ENCODE results near the gene ALDH1B1.

The ALDH1B1 gene

GRCh38 chr9:38382141-38382540 is 10.4 kb upstream of the ALDH1B1 start:
- ChIA-PET CTCF (no interaction called here), POLR2A (no interaction called here)
- TF ChIP-seq TARDBP (IDR thresholded peaks at IDR 0.05) (no peak), FOXA1 (IDR thresholded peaks at IDR 0.05) (no peak), FOXM1 (IDR thresholded peaks at IDR 0.05; ENCODE audit: borderline replicate concordance) (no peak), ARNT (IDR thresholded peaks at IDR 0.05) (no peak), SP1 (IDR thresholded peaks at IDR 0.05) (no peak), CTBP1 (IDR thresholded peaks at IDR 0.05; ENCODE audit: borderline replicate concordance) (no peak), LEF1 (IDR thresholded peaks at IDR 0.05; ENCODE audit: borderline replicate concordance) (no peak), PKNOX1 (IDR thresholded peaks at IDR 0.05) (no peak)
- DNase-seq (ENCODE audit: extremely low spot score): no peak

DNA sequence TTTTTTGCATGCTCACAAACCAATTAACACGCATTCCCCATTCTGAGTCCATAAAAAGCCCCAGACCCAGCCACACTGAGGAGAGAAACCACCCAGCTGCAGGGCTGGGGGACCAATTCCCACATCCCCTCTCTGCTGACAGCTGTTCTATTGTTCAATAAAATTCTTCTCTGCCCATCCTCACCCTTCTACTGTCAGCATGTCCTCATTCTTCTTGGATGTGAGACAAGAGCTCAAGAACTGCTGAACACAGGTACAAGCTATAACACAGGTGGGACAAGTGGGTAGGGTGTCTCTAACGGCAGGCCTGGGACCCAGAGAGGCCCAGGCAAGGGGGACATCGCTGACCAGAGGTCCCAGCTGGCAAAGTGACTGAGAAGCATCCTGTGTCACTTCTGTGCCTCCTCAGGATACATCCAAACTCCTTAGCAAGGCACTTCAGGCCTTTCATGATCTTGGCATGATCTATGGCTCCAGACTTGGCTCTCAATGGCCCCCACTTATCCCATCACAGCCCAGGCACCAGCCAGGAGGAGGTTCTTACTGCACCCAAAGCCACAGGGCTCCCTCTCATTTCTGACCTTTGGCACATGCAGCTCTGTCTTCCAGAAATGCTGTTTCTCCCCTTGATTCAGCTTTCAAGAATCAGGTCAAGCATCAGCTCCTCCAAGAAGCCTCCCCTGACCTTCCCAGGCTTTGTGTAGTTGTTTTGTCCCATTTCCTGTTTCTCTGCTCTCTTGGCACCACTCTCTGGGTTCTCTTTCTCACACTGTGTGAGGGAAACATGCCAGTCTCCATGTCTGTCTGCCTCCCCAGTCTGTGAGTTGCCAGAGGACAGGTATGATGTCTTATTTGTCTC is 7.3 kb upstream of the ALDH1B1 start:
- CTCF ChIA-PET: no interaction called here
- POLR2A ChIA-PET: no interaction called here
- no peak for DNase-seq (ENCODE audit: extremely low spot score)
- TF ChIP-seq TARDBP (IDR thresholded peaks at IDR 0.05): no peak

- ChIA-PET CTCF (no interaction called here), POLR2A (no interaction called here)
- TF ChIP-seq CTBP1 (IDR thresholded peaks at IDR 0.05; ENCODE audit: borderline replicate concordance) (no peak), SUZ12 (IDR thresholded peaks at IDR 0.05) (no peak), PKNOX1 (IDR thresholded peaks at IDR 0.05) (no peak), LEF1 (IDR thresholded peaks at IDR 0.05; ENCODE audit: borderline replicate concordance) (no peak), ZNF384 (IDR thresholded peaks at IDR 0.05) (no peak), BHLHE40 (IDR thresholded peaks at IDR 0.05; ENCODE audit: borderline replicate concordance) (no peak), TARDBP (IDR thresholded peaks at IDR 0.05) (no peak), L3MBTL2 (conservative IDR thresholded peaks at IDR 0.05) (no peak), FOXM1 (IDR thresholded peaks at IDR 0.05; ENCODE audit: borderline replicate concordance) (no peak), NFRKB (IDR thresholded peaks at IDR 0.05) (no peak), ELF4 (IDR thresholded peaks at IDR 0.05) (no peak), FOXA1 (IDR thresholded peaks at IDR 0.05) (no peak), ARNT (IDR thresholded peaks at IDR 0.05) (no peak), SP1 (IDR thresholded peaks at IDR 0.05) (no peak), HDGF (IDR thresholded peaks at IDR 0.05; ENCODE audit: borderline replicate concordance) (no peak), FOXK2 (IDR thresholded peaks at IDR 0.05) (no peak)
- no peak for DNase-seq (ENCODE audit: extremely low spot score)
Observed at GRCh38 chr9:38385896-38386295, 6.6 kb upstream of the ALDH1B1 start.

DNA sequence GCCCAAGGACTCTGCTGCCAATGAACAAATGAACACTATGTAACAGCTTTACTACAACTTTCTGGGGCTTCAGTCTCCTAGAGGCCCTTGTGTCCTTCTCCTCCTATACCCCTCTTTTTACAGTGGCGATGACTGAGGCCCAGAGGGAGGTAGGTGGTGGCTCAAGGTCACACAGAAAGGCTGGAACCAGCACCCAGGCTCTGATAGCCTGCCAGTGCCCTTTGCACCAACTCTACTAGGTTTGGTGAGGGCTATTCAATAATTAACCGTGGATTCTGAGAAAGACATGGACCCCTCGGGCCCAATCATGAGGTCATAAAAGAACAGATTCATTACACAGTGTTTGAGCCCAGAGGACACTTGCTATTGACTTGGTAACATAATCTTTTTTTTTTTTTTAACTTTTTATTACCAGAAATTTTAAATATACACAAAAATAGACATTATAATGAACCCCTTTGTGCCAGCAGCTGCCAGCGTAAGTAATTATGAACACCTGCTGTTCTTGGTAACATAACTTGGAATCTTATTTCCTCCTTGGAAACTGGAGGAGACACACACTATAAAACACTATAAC is 6.1 kb upstream of the ALDH1B1 start:
- TF ChIP-seq TARDBP (IDR thresholded peaks at IDR 0.05) (no peak), ELF4 (IDR thresholded peaks at IDR 0.05) (no peak), FOXK2 (IDR thresholded peaks at IDR 0.05) (no peak), SP1 (IDR thresholded peaks at IDR 0.05) (no peak), ZNF384 (IDR thresholded peaks at IDR 0.05) (no peak), LEF1 (IDR thresholded peaks at IDR 0.05; ENCODE audit: borderline replicate concordance) (no peak), FOXM1 (IDR thresholded peaks at IDR 0.05; ENCODE audit: borderline replicate concordance) (no peak), SUZ12 (IDR thresholded peaks at IDR 0.05) (no peak), L3MBTL2 (conservative IDR thresholded peaks at IDR 0.05) (no peak), FOXA1 (IDR thresholded peaks at IDR 0.05) (no peak), ARNT (IDR thresholded peaks at IDR 0.05) (no peak)
- ChIA-PET POLR2A (no interaction called here), CTCF (no interaction called here)
- no peak for DNase-seq (ENCODE audit: extremely low spot score)

GRCh38 chr9:38387066-38387465 is 5.4 kb upstream of the ALDH1B1 start:
- no peak for DNase-seq (ENCODE audit: extremely low spot score)
- CTCF ChIA-PET: no interaction called here
- TF ChIP-seq PKNOX1 (IDR thresholded peaks at IDR 0.05): no peak
- no peak for TF ChIP-seq L3MBTL2 (conservative IDR thresholded peaks at IDR 0.05)
- TF ChIP-seq SUZ12 (IDR thresholded peaks at IDR 0.05): no peak
- no peak for TF ChIP-seq NFRKB (IDR thresholded peaks at IDR 0.05)
- no peak for TF ChIP-seq ZNF384 (IDR thresholded peaks at IDR 0.05)
- TF ChIP-seq FOXA1 (IDR thresholded peaks at IDR 0.05): no peak
- TF ChIP-seq ELF4 (IDR thresholded peaks at IDR 0.05): no peak
- no peak for TF ChIP-seq FOXM1 (IDR thresholded peaks at IDR 0.05; ENCODE audit: borderline replicate concordance)
- no peak for TF ChIP-seq TARDBP (IDR thresholded peaks at IDR 0.05)
- TF ChIP-seq SP1 (IDR thresholded peaks at IDR 0.05): no peak
- POLR2A ChIA-PET: no interaction called here

GRCh38 chr9:38387751-38388150 is 4.8 kb upstream of the ALDH1B1 start:
- no peak for DNase-seq (ENCODE audit: extremely low spot score)
- no peak for TF ChIP-seq NFRKB (IDR thresholded peaks at IDR 0.05)
- TF ChIP-seq ARNT (IDR thresholded peaks at IDR 0.05): no peak
- no peak for TF ChIP-seq FOXA1 (IDR thresholded peaks at IDR 0.05)
- no peak for TF ChIP-seq LEF1 (IDR thresholded peaks at IDR 0.05; ENCODE audit: borderline replicate concordance)
- no peak for TF ChIP-seq SP1 (IDR thresholded peaks at IDR 0.05)
- no peak for TF ChIP-seq HDGF (IDR thresholded peaks at IDR 0.05; ENCODE audit: borderline replicate concordance)
- no peak for TF ChIP-seq ELF4 (IDR thresholded peaks at IDR 0.05)
- TF ChIP-seq PKNOX1 (IDR thresholded peaks at IDR 0.05): no peak
- TF ChIP-seq TARDBP (IDR thresholded peaks at IDR 0.05): no peak
- TF ChIP-seq L3MBTL2 (conservative IDR thresholded peaks at IDR 0.05): no peak
- ChIA-PET POLR2A (no interaction called here), CTCF (no interaction called here)
